Choroid plexus epithelial cell (primary cell): ENCODE measurements around the gene IQCK.

ENCODE experiments used
- DNase-seq: peaks from one replicate; pipeline ENCODE4 v3.0.0-alpha.2; 2010; ENCODE audit warnings: low read depth
- H3K4me3 ChIP-seq: 2 replicates; pipeline ENCODE4 v1.5.1; 2011; ENCODE audit warnings: low read depth, mild to moderate bottlenecking, control low read depth, low read length, moderate library complexity
- TF ChIP-seq, protein P1 (sequence below): conservative IDR thresholded peaks from 2 replicates; pipeline ENCODE4 v1.5.1; 2011; ENCODE audit warnings: low read depth, mild to moderate bottlenecking, control low read depth, inconsistent platforms, low read length, moderate library complexity

The IQCK gene

DNA sequence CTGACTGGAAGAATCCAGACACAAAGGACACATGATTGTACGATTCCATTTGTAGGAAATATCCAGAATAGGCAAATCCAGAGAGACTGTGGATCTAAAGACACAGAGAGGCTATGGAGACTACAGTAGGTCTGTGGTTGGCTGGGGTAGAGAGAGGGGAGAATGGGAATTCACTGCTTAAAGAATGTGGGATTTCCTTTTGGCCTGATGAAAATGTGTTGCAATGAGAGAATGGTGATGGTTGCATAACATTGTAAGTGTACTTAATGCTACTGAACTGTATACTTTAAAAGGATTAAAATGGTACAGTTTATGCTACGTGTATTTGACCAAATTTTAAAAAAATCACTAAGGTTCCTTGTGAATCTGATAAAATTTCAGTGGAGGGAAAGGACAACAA is 104.5 kb downstream of the IQCK start:
- DNase-seq = peak; percentile 77
- TF ChIP-seq, protein P1, sequence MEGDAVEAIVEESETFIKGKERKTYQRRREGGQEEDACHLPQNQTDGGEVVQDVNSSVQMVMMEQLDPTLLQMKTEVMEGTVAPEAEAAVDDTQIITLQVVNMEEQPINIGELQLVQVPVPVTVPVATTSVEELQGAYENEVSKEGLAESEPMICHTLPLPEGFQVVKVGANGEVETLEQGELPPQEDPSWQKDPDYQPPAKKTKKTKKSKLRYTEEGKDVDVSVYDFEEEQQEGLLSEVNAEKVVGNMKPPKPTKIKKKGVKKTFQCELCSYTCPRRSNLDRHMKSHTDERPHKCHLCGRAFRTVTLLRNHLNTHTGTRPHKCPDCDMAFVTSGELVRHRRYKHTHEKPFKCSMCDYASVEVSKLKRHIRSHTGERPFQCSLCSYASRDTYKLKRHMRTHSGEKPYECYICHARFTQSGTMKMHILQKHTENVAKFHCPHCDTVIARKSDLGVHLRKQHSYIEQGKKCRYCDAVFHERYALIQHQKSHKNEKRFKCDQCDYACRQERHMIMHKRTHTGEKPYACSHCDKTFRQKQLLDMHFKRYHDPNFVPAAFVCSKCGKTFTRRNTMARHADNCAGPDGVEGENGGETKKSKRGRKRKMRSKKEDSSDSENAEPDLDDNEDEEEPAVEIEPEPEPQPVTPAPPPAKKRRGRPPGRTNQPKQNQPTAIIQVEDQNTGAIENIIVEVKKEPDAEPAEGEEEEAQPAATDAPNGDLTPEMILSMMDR = no peak
- H3K4me3 ChIP-seq = no peak overlapping the region

DNA sequence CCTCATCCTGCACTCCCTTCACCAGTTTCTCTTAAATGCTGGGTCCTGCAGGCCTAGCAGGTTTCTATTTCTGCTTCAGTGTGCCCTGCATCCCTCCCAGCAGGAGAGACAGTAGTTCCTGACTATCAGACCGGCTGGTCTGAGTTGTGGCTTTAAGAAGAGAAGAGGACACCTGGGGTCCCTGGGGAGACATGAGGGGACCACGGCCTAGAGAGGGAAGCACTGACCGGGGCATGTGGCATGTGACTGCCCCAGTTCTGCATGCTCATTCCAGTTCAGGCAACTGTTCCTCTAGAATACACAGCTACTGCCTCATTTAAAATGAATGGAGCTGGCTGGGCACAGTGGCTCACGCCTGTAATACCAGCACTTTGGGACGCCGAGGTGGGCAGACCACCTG is 105.3 kb downstream of the IQCK start:
- TF ChIP-seq, protein P1 = no peak
- no peak for DNase-seq
- H3K4me3 ChIP-seq = no peak overlapping the region

DNA sequence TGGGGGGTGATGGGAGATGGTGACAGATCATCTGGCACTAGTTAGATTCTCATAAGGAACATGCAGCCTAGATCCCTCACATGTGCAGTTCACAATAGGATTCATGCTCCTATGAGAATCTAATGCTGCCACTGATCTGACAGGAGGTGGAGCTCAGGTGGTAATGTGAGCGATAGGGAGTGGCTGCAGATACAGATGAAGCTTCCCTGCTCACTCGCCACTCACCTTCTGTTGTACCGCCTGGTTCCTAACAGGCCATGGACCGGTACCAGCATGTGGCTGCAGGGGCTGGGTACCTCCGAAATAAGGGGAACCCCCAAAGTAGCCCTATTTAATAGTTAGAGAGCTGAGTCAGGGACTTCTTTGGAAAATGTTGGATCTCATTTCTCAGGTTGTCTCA is 106.1 kb downstream of the IQCK start:
- no peak overlapping the region for H3K4me3 ChIP-seq
- TF ChIP-seq, protein P1 = no peak
- DNase-seq = no peak

DNA sequence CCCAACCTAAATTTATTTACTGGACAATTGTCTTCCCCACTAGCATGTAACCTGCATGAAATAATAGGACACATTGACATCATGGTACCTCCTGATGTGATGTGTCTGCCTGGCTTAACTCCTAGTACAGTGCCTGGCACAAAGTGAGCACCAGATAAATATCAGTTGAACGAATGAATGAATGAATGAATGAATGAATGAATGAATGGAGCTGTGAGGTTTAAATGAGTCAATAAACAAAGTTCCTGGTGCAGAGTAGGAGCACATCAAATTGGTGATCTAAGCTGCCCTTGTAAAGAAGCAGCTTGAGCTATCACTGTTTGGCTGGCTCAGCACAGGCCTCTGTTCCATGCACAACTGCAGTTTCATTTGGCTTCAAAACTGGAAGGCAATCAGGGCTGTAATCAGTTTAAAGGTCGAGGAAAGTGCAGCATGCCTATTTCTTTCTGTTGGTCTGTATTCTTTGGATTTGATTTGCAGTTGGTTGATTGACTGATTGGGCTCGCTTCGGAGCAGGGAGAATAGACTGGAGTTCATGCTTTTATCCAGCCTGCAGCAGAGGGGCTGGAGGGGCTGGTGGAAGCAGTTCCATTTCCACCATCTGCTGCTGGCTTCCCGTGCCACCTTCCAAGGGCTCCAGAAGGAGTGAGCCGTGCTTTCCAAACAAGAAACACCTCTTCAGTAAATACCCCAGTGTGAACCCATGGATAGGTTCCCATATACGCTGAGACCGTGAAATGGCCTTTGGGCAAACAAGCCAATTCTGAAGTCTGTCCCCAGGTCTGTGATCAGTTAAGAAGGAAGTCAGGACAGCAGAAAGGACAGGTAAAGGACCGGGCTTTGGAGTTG is 112.0 kb downstream of the IQCK start:
- TF ChIP-seq, protein P1 = no peak
- H3K4me3 ChIP-seq = no peak overlapping the region
- DNase-seq = no peak

DNA sequence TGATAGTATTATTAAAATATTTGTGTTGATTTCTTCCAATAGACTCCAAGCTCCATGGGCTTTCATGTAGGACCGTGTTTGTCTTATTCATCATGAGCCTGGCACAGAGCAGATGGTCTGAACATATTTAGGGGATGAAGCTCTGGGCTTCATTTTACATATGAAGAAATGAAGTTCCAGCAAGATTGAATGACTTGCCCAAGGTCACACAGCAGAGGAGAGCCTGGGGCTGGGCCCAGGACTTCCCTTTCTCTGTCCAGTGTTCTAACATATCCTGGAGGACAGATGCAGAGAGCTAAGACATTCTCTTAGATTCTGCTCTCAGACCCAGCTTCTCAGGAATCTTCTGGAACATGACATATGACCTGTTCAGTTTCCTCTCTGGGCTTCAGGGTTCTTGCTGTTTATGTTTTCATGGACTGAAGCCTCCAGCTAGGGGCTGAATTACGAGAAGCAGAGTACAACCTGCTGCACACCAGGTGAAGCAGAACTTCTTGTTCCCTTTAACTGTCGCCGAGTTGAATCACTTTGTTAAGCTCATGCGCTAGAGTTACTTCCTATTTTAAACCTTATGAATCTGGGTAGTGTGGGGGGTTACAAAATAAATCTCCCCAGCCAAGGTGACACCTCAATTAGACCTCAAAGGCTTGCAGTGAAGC is 113.0 kb downstream of the IQCK start:
- no peak overlapping the region for H3K4me3 ChIP-seq
- DNase-seq = peak; percentile 71
- TF ChIP-seq, protein P1 = no peak

DNA sequence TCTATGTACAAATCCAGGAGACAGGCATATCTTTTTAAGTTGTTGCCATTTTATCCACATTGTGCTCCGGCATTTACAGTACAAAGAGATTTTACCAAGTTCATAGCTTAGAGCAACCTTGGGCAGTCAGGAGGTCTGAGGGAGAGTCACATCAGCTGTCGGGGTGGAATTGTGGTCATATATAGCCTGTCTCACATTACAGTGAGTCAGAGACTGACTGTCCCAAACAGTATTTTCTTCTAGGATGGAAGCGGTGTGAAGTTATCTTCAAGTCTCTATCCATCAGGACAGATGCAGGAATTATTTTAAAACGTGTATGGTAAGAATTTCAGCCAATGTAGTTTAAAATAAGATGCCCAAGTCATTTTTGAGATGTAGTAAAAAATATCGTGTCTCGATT is 113.6 kb downstream of the IQCK start:
- H3K4me3 ChIP-seq = no peak overlapping the region
- TF ChIP-seq, protein P1 = no peak
- DNase-seq = peak; percentile 91
